Astrocyte (in vitro differentiated cells and primary cell): ENCODE data around the gene CD79A.
A peak's percentile ranks its signal among the peaks of the same experiment; 100 is the strongest.

Experiments used
- CTCF ChIP-seq: IDR thresholded peaks from 2 replicates; pipeline ENCODE4 v1.5.1; 2011; ENCODE audit warnings: low read depth, mild to moderate bottlenecking, inconsistent platforms, low read length, moderate library complexity; ENCODE audit not compliant: insufficient read depth
- EZH2 ChIP-seq: IDR thresholded peaks from 2 replicates; pipeline ENCODE4 v1.6.1; 2012; ENCODE audit warnings: mild to moderate bottlenecking, low read length, inconsistent platforms; ENCODE audit not compliant: insufficient read depth

GRCh38 chr19:41928754-41929535 lies 51.9 kb downstream of the CD79A start:
- TF ChIP-seq CTCF (no peak), EZH2 (peak; percentile 88)
